ENCODE results near the gene ENO4. TPM values are rescaled to one million over a fixed set of nuclear protein-coding genes. Genes with fewer than 3 reads are reported as not detected.

ENO4 gene
- total and polyA plus RNA-seq, 2 experiments from 2014 or later, result 0.44 to 0.66 TPM

- no peak for TF ChIP-seq CTCF (IDR thresholded peaks at IDR 0.05; ENCODE audit: low read depth, low read length)
- Histone ChIP-seq H3K36me3 (no peaks in the 10 kb centered on the region), H3K27me3 (no peaks in the 10 kb centered on the region), H3K4me3 (no peak overlapping the region), H3K9me3 (ENCODE audit: low read depth) (no peaks in the 10 kb centered on the region), H3K27ac (no peak overlapping the region), H3K4me1 (ENCODE audit: low read depth) (no peaks in the 10 kb centered on the region)
- DNase-seq (ENCODE audit: low read depth in 1 of 2, low spot score in 1 of 2), result no peak
Observed at GRCh38 chr10:116811691-116812090, 37.6 kb upstream of the ENO4 start.

- H3K27ac ChIP-seq, result no peak overlapping the region
- H3K36me3 ChIP-seq, result no peaks in the 10 kb centered on the region
- no peak for TF ChIP-seq CTCF (IDR thresholded peaks at IDR 0.05; ENCODE audit: low read depth, low read length)
- H3K4me1 ChIP-seq (ENCODE audit: low read depth), result no peaks in the 10 kb centered on the region
- no peak for DNase-seq (ENCODE audit: low read depth in 1 of 2, low spot score in 1 of 2)
- peaks cover 5% of the 10 kb centered on the region for H3K27me3 ChIP-seq
- no peak overlapping the region for H3K4me3 ChIP-seq
- no peaks in the 10 kb centered on the region for H3K9me3 ChIP-seq (ENCODE audit: low read depth)
Observed at GRCh38 chr10:116815641-116816415, 33.5 kb upstream of the ENO4 start.

GRCh38 chr10:116817178-116817577 is 32.1 kb upstream of the ENO4 start:
- H3K4me3 ChIP-seq, result no peak overlapping the region
- no peak for DNase-seq (ENCODE audit: low read depth in 1 of 2, low spot score in 1 of 2)
- no peaks in the 10 kb centered on the region for H3K36me3 ChIP-seq
- no peaks in the 10 kb centered on the region for H3K4me1 ChIP-seq (ENCODE audit: low read depth)
- H3K9me3 ChIP-seq (ENCODE audit: low read depth), result no peaks in the 10 kb centered on the region
- no peak for TF ChIP-seq CTCF (IDR thresholded peaks at IDR 0.05; ENCODE audit: low read depth, low read length)
- H3K27me3 ChIP-seq, result peaks cover 5% of the 10 kb centered on the region
- H3K27ac ChIP-seq, result no peak overlapping the region

- Histone ChIP-seq H3K36me3 (no peaks in the 10 kb centered on the region), H3K4me3 (no peak overlapping the region), H3K4me1 (ENCODE audit: low read depth) (no peaks in the 10 kb centered on the region), H3K27me3 (peaks cover 5% of the 10 kb centered on the region), H3K9me3 (ENCODE audit: low read depth) (no peaks in the 10 kb centered on the region), H3K27ac (no peak overlapping the region)
- no peak for TF ChIP-seq CTCF (IDR thresholded peaks at IDR 0.05; ENCODE audit: low read depth, low read length)
- no peak for DNase-seq (ENCODE audit: low read depth in 1 of 2, low spot score in 1 of 2)
Observed at GRCh38 chr10:116817780-116818343, 31.4 kb upstream of the ENO4 start.

- no peak overlapping the region for H3K27ac ChIP-seq
- DNase-seq (ENCODE audit: low read depth in 1 of 2, low spot score in 1 of 2), result no peak
- no peaks in the 10 kb centered on the region for H3K9me3 ChIP-seq (ENCODE audit: low read depth)
- TF ChIP-seq CTCF (IDR thresholded peaks at IDR 0.05; ENCODE audit: low read depth, low read length), result no peak
- no peaks in the 10 kb centered on the region for H3K4me1 ChIP-seq (ENCODE audit: low read depth)
- peaks cover 5% of the 10 kb centered on the region for H3K27me3 ChIP-seq
- H3K4me3 ChIP-seq, result no peak overlapping the region
- H3K36me3 ChIP-seq, result no peaks in the 10 kb centered on the region
Observed at GRCh38 chr10:116819999-116820677, 29.2 kb upstream of the ENO4 start.
